NCI-H748 treated with DMSO at 0.1 percent for 48 hours (cell line): ENCODE data around the gene MED12L.
"Not testable (repeated sequence)": the region's sequence is repeated elsewhere in the genome, so short reads cannot be mapped to it uniquely, and the experiment has no call there.

Experiments used
- DNase-seq: peaks from one replicate; lab custom pipeline; 2025; lab: John Stamatoyannopoulos, UW

The MED12L gene

DNA sequence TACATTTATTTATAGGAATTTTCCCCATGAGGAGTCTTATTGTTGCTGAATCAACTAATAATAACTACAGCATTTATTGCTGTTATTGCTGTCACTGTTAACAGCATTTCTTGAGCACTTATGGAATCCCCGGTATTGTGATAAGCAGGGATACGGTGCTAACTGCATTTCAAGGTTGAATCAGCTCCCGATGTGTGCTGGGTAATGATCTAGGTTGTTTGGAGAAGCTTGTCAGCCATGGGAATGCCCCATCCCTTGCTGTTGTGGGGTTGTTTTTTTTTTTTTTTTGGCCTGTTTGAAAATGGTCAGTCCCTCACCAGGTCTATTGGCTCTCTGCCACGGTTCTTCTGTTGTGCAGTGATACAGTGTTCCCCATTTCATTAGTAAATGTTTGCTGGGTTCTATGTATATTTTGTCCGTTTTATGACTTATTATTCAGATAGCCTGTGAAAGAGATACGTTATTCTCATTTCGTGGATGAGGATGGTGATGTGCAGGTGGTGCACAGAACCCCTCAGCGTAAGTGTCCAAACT is 48.5 kb downstream of the MED12L start:
- DNase-seq = no peak

- no peak for DNase-seq
These were observed 50.3 kb downstream of the MED12L start for GRCh38 chr3:151135541-151136337.

- no peak for DNase-seq
These were observed 57.5 kb downstream of the MED12L start for GRCh38 chr3:151142929-151143328.

DNA sequence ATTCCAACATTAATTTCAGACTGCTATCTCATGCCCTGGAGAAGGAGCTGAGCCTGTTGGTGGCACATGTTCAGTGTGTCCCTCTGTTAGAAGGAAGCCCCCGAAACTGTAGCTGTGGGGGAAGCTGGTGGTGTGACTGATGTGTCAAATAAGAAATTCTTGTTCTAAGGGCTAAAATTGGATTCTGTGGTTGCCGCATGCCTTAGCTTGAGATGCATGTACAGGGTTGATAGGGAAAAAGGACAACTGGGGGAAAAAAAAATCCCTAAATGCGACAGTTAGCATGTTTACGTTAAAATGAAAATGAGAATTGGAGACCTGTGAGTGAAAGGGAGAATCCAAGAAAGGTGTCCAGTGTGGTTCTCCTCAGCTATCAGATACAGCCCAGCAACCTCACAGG is 58.6 kb downstream of the MED12L start:
- no peak for DNase-seq

DNA sequence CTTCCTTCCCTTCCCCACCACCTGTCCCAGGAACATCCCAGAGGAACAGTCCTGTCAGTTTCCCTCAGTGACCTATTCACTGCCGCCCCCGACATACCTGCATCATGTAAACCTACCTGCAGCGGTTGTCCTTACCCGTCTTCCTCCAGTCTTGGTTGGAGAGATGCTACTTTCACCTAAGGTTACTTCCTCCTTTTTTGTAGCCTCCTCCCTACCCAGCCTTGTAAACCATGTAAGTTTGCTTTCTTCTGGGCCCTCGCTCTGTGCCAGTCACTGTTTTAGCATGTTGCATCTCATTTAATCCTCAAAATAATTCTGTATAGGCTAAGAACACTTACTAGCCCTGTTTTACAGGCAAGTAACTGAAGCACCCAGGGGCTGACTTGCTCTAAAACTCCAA is 59.3 kb downstream of the MED12L start:
- no peak for DNase-seq

DNA sequence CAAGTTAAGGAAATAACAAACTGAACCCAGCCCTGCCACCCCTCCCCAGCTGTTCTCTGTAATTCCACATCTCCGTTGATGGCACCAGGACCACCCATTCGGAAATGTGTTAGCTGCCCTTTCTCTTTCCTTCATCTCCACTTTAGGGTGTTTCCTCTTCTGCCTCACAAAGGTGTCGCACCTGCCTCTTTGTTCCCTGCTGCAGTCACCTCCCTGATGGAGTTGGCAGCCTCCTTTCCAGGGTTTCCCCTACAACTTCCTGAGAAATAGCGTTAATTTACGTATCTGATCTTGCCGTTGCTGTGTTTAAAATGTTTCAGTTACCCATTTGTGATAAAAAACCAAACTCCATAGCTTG is 60.2 kb downstream of the MED12L start:
- no peak for DNase-seq

GRCh38 chr3:151146071-151146730 is 60.7 kb downstream of the MED12L start:
- peak; percentile 55 for DNase-seq

DNA sequence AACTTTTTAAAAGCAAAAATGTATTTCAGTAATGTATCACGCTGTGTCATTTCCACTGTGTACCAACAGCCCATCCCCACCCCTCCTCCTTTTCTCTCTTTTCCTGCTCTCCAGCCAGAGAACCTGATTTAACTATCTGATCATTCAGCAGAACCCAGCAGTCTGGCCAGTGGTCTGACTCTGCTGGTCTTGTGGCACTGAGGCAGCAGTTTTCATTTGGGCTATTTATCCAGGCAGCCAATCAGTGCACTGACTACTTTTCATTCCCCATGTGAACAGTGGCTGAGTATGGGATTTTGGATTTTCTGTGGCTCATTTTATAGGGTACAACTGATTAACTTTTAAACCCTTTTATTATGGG is 61.2 kb downstream of the MED12L start:
- no peak for DNase-seq

DNA sequence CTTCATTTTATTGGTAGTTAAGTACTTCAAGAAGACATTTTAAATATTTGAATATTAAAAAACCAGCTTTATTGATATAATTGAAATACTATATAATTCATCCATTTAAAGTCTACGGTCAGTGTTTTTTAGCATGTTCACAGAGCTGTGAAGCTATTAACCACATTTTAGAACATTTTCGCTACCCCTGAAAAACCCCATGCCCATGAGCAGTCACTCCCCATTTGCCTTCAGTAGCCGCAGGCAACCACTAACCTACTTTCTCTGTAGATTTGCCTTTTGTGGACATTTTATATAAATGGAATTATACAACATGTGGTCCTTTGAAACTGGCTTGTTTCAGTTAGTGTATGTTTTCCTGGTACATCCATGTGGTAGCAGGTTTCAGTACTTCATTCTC is 61.8 kb downstream of the MED12L start:
- no peak for DNase-seq

DNA sequence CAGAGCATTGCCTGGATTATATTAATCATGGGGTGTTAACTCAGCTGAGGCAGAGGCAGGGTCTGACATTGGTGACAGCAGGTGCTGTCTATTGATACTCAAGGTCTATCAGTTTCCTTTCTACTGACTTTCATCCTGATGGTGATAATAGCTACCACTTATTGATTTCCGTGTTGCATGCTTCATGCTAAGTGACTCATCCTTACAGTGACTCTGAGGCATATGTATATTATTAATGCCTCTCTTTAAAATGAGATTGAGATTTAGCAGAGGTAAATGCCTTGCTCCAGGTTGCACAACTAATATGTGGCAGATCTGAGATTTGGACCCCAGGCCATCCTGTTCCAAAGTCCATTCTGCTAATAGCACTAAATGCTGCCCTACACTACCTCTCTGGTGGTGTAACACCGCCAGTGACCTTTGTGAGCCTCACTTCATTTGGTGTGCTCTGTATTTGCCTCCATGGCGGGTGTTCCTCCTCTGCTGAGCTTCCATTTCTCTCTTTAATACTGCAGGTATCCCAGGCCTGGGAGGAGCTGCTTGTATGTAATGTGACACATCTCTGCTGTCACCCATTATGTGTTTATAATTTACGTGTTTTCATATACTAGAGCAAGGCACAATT is 67.1 kb downstream of the MED12L start:
- no peak for DNase-seq

DNA sequence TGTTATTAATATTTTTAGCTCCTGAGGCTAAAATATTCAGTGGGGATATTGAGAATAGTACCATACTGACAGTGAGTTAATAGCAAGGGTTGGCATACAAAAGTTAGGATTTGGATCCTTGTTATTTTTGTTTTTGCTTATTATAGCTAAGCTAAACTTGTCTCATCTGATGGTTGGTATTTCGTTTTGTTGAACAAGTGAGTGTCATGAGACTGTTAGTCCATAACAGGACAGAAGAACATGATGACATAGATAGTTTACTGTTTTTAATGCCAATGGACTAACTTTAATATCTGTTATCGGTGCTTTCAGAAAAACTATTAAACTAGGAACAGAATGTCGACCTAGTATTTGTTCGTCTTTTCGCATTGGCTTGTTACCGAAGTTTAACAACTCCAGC is 69.1 kb downstream of the MED12L start:
- no peak for DNase-seq

GRCh38 chr3:151155409-151156128 is 70.1 kb downstream of the MED12L start:
- no peak for DNase-seq

DNA sequence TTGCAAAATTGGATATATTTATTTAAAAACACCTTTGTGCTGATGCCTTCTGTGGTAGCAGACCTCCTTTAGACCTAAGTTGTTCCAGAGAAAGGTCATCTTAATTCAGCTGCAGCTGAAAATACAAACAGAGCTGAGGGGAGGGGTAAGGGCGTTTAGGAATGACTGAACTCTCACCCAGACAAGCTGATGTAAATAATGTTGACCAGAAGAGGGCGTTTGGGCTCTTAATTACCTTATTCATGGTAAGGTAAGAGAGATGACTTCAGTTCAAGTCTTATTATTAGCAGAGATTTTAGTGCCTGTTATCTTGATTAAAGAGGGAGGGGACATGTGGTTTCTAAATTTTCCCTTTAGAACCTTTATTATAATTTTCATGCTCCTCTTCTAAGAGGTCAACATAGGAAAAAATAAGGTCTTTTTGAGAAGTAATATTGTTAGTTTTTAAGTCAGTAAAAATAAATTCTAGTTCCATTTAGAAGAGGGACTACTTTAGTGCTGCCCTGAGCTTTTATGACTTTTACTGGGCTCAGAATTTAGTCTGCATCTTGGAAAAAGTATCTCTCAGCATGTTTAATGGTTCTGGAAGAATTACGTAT is 71.3 kb downstream of the MED12L start:
- peak; percentile 52 for DNase-seq

GRCh38 chr3:151159806-151160205 is 74.3 kb downstream of the MED12L start:
- no peak for DNase-seq

DNA sequence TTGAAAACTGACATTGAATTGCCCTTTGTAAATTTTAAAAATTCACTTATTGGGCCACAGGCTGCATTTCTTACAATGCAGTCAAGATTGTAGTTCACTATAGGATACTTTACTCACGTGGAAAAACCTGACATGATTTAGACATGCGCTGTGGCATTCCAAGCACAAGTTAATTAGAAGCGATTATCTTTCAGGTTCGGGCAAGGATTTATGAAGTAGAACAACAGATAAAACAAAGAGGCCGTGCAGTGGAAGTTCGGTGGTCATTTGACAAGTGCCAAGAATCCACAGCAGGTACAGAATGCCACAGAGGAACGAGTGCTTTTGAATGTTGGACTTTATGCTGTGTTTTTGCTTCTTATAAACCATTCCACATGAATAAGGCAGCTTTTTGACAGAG is 79.8 kb downstream of the MED12L start:
- DNase-seq = no peak

GRCh38 chr3:151166161-151166560 is 80.7 kb downstream of the MED12L start:
- no peak for DNase-seq

DNA sequence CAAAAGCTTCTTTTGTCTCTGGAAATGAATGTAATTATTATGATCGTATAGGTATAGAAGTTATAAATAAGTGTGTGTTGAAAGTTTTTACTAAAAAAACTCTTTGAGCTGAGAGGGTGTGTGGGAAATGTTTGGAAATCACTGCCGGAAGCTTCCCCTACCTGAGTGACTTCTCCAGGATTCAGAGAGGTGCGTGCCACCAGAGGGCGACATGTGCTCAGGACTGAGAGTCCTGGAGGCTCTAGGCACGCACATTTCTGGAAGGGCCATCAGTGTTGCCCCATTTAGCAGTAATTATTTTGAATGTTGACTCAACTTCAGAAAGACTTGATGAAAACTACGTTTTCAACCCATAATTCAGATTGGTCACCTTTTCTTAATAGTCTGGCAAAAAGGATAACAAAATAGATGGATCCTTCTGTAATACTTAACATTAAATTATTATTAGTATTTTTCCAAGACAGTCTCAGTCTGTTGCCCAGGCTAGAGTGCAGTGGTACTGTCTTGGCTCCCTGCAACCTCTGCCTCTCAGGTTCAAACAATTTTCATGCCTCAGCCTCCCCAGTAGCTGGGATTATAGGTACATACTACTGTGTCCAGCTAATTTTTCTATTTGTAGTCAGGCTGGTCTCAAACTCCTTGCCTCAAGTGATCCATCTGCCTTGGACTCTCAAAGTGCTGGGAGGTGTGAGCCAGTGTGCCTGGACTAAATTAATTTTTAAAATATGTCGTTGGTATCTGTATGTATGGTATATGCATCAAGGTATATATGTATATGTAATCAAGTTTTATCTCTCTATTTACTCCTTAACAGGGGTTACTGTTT is 83.0 kb downstream of the MED12L start:
- DNase-seq = peak; percentile 48

- no peak for DNase-seq
These were observed 83.9 kb downstream of the MED12L start for GRCh38 chr3:151169262-151169947.

DNA sequence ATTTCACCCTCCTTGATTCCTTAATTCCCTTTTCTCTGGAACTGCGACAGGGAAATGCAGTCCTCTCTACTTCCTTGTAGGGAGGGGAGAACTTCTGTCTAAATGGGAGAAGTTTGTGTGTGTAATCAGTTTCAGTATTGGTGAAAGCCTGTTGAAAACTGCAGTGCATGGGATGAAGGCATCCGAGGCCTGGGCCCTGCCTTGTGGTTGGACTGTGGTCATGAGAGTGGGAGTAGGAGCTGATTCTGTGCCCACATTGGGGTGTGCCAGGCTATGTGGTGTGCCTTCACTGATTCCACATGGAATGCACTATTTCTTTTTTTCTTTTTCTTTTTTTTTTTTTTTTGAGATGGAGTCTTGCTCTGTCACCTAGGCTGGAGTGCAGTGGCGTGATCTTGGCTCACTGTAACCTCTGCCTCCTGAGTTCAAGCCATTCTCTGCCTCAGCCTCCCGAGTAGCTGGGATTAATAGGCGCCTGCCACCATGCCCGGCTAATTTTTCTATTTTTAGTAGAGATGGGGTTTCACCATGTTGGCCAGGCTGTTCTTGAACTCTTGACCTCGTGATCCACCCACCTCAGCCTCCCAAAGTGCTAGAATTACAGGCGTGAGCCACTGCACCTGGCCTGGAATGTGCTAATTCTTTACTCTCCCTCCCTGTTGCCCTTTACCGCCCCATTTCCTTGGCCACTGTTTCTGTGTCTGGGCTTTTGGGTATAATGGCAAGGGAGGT is 84.7 kb downstream of the MED12L start:
- DNase-seq = not testable (repeated sequence)
